GM12878 (cell line): ENCODE results near the gene AP4S1. TPM values are rescaled to one million over a fixed set of nuclear protein-coding genes. Genes with fewer than 3 reads are reported as not detected.

Experiments
- ATAC-seq: fragments of 200-7000 bp; cut with Tn5 transposase; 3 replicates; pipeline ENCODE4 v1.9.1; 2020; ENCODE audit warnings: mild to moderate bottlenecking, moderate library complexity
- BruUV-seq: library from RNA; stranded (reverse); fragments of 400-500 nt; replicated peaks from 2 replicates; lab custom pipeline; 2021; lab: Mats Ljungman, UMichigan
- CTCF ChIA-PET: fragments of 300-600 bp; sonication (Branson Sonifier 250); formaldehyde crosslinking; extraction: SDS; loops from one replicate; lab custom pipeline; 2021; ENCODE audit warnings: inconsistent platforms; lab: Yijun Ruan, JAX
- POLR2A ChIA-PET: fragments of 350-600 bp; formaldehyde crosslinking; extraction: SDS; loops from one replicate; lab custom pipeline; 2021; ENCODE audit warnings: inconsistent platforms; lab: Charles Lee
- RAD21 ChIA-PET: fragments of 300-600 bp; sonication (Branson Sonifier 250); formaldehyde crosslinking; loops from one replicate; lab custom pipeline; 2023; ENCODE audit warnings: antibody characterized with exemption; ENCODE audit not compliant: unreplicated experiment; lab: Charles Lee
- SMC1A ChIA-PET: fragments of 300-600 bp; sonication (Branson Sonifier 250); formaldehyde crosslinking; loops from one replicate; lab custom pipeline; 2023; ENCODE audit not compliant: unreplicated experiment, uncharacterized antibody; lab: Charles Lee
- DNase-seq: peaks from one replicate; pipeline ENCODE4 v3.0.0-alpha.2; 2011; ENCODE audit warnings: low read depth, low spot score
- FAIRE-seq: peaks from 3 replicates; lab custom pipeline; 2011; peaks lifted over from hg19 to GRCh38; lab: Jason Lieb, UNC
- H2AFZ ChIP-seq: 2 replicates; pipeline ENCODE4 v1.6.0; 2011; ENCODE audit warnings: low read depth, low read length, control low read depth; ENCODE audit not compliant: control insufficient read depth
- H3K27ac ChIP-seq: 2 replicates; pipeline ENCODE4 v1.5.1; 2011; ENCODE audit warnings: control low read depth; ENCODE audit not compliant: control insufficient read depth, insufficient read depth
- H3K27me3 ChIP-seq, 2 experiments: replicated peaks in 1 of 2; 2 replicates each; pipeline versions ENCODE4 v1.6.0 to v1.6.1; 2011; ENCODE audit warnings: low read length in 1 of 2; ENCODE audit not compliant: control insufficient read depth in 2 of 2, insufficient read depth in 2 of 2
- H3K36me3 ChIP-seq, 2 experiments: 2 replicates each; pipeline ENCODE4 v1.5.1; 2011; ENCODE audit warnings: low read length in 1 of 2; ENCODE audit not compliant: control insufficient read depth in 2 of 2, insufficient read depth in 2 of 2
- H3K4me1 ChIP-seq: 2 replicates; pipeline ENCODE4 v1.6.1; 2011; ENCODE audit warnings: mild to moderate bottlenecking, low read length, moderate library complexity, mixed read lengths; ENCODE audit not compliant: control insufficient read depth, insufficient read depth
- H3K4me2 ChIP-seq: 2 replicates; pipeline ENCODE4 v1.6.0; 2011; ENCODE audit warnings: control low read depth; ENCODE audit not compliant: control insufficient read depth, insufficient read depth
- H3K4me3 ChIP-seq: fragments of 200-600 bp; sonication (generic); 2 replicates; pipeline ENCODE4 v1.5.1; 2016
- H3K79me2 ChIP-seq: 2 replicates; pipeline ENCODE4 v1.6.0; 2011; ENCODE audit warnings: low read length; ENCODE audit not compliant: control insufficient read depth, insufficient read depth
- H3K9ac ChIP-seq: 2 replicates; pipeline ENCODE4 v1.8.0; 2011; ENCODE audit warnings: low read length, control low read depth, mixed read lengths; ENCODE audit not compliant: control insufficient read depth, insufficient read depth
- H3K9me3 ChIP-seq: replicated peaks from 3 replicates; pipeline ENCODE4 v1.5.1; 2011; ENCODE audit warnings: mild to moderate bottlenecking, low read length; ENCODE audit not compliant: control insufficient read depth, insufficient read depth
- H4K20me1 ChIP-seq: 2 replicates; pipeline ENCODE4 v1.6.0; 2011; ENCODE audit not compliant: control insufficient read depth, insufficient read depth
- BHLHE40 ChIP-seq, 2 experiments: fragments of 450-650 bp in 1 of 2; IDR thresholded peaks; 2 replicates each; pipeline ENCODE4 v1.6.1; 2011 to 2017; ENCODE audit warnings: low read depth in 2 of 2, borderline replicate concordance in 1 of 2, improper control_type of control experiment in 1 of 2, low read length in 1 of 2, mild to moderate bottlenecking in 1 of 2
- CBX3 ChIP-seq: fragments of 200-600 bp; sonication (generic); IDR thresholded peaks from 2 replicates; pipeline ENCODE4 v1.6.1; 2016; ENCODE audit warnings: low read depth, borderline replicate concordance
- KDM1A ChIP-seq: fragments of 200-600 bp; sonication (generic); IDR thresholded peaks from 2 replicates; pipeline ENCODE4 v1.6.1; 2016; ENCODE audit warnings: borderline replicate concordance
- NR2C1 ChIP-seq: fragments of 450-650 bp; IDR thresholded peaks from 2 replicates; pipeline ENCODE4 v1.6.1; 2017; ENCODE audit warnings: antibody characterized with exemption, mild to moderate bottlenecking, moderate library complexity
- PAX5 ChIP-seq: IDR thresholded peaks from 2 replicates; pipeline ENCODE4 v1.6.1; 2011; ENCODE audit warnings: low read depth, low read length, borderline replicate concordance
- PBX3 ChIP-seq: IDR thresholded peaks from 2 replicates; pipeline ENCODE4 v1.6.1; 2011; ENCODE audit warnings: mild to moderate bottlenecking, low read depth, low read length, moderate library complexity; ENCODE audit not compliant: insufficient replicate concordance
- POU2F2 ChIP-seq: IDR thresholded peaks from 3 replicates; pipeline ENCODE4 v1.6.1; 2011; ENCODE audit warnings: low read depth, mild to moderate bottlenecking, low read length, borderline replicate concordance
- RB1 ChIP-seq: fragments of 450-650 bp; formaldehyde crosslinking; IDR thresholded peaks from 2 replicates; pipeline ENCODE4 v1.6.1; 2017; ENCODE audit warnings: mild to moderate bottlenecking, borderline replicate concordance
- SMAD1 ChIP-seq: fragments of 450-650 bp; IDR thresholded peaks from 2 replicates; pipeline ENCODE4 v1.6.1; 2018; ENCODE audit warnings: mild to moderate bottlenecking, low read depth; ENCODE audit not compliant: partially characterized antibody
- SMC3 ChIP-seq: IDR thresholded peaks from 2 replicates; pipeline ENCODE4 v1.6.1; 2011; ENCODE audit warnings: low read length, improper control_type of control experiment, borderline replicate concordance
- SPI1 ChIP-seq: IDR thresholded peaks from 2 replicates; pipeline ENCODE4 v1.6.1; 2011; ENCODE audit warnings: low read depth, mild to moderate bottlenecking, low read length, moderate library complexity, borderline replicate concordance; ENCODE audit not compliant: insufficient read depth
- SUZ12 ChIP-seq: fragments of 200-600 bp; sonication (generic); IDR thresholded peaks from one replicate; pipeline ENCODE4 v1.6.1; 2018; ENCODE audit warnings: antibody characterized with exemption, mild to moderate bottlenecking; ENCODE audit not compliant: unreplicated experiment
- TARDBP ChIP-seq: IDR thresholded peaks from 2 replicates; pipeline ENCODE4 v1.6.1; 2016; ENCODE audit warnings: borderline replicate concordance
- ZBTB11 ChIP-seq: fragments of 450-650 bp; formaldehyde crosslinking; IDR thresholded peaks from 2 replicates; pipeline ENCODE4 v1.5.0; 2022; ENCODE audit warnings: mild to moderate bottlenecking, missing genetic modification characterization
- WGBS: methylation state at CpG from one replicate; pipeline ENCODE4 v1.1.6; 2016; ENCODE audit warnings: low lambda C conversion rate; ENCODE audit not compliant: insufficient replicate concordance, insufficient coverage; ENCODE audit errors: missing lambda C conversion rate; 5-methylcytosine and 5-hydroxymethylcytosine counted together
- in situ Hi-C: fragments of 300-500 bp; cut with MboI; formaldehyde crosslinking; loops from 9 replicates; pipeline ENCODE4 v1.14.3; 2018; ENCODE audit warnings: mixed read lengths
- intact Hi-C: fragments of 100-400 bp; cut with micrococcal nuclease; formaldehyde crosslinking; loops from one replicate; pipeline ENCODE4 v1.14.2; 2022; ENCODE audit not compliant: unreplicated experiment
- polyA plus RNA-seq, 11 experiments: library from polyadenylated mRNA; depleted of rRNA in 4 of 11; unstranded in 6 of 11; stranded (reverse) in 5 of 11; fragments of >200 nt; fragmentation: Nextera tagmentation in 4 of 11; fragmentation: Illumina TruSeq in 1 of 11; extraction: Ambion mirVana in 4 of 11; extraction: Trizol in 1 of 11; gene quantifications; 1 replicate in 1 of 11; 2 replicates in 10 of 11; pipeline versions ENCODE4 v1.2.1 to v1.2.3, GENCODE V29; 2011 to 2016; ENCODE audit warnings: inconsistent platforms in 2 of 11, missing spikeins in 2 of 11, low read depth in 1 of 11
- total RNA-seq, 4 experiments: library from RNA; depleted of rRNA in 3 of 4; stranded (reverse); fragments of >200 nt in 3 of 4; fragmentation: Illumina TruSeq in 1 of 4; extraction: Trizol in 1 of 4; gene quantifications; 2 replicates each; pipeline versions ENCODE4 v1.2.1 to v1.2.3, GENCODE V29; 2013 to 2021

The AP4S1 gene
- total and polyA plus RNA-seq, 10 of the 15 experiments (the other 5 are each of a cell fraction or from before 2014, with no cell fraction given), result 3.6 to 9.0 (median 5.7) TPM

GRCh38 chr14:31142455-31143087 lies 117.1 kb downstream of the AP4S1 start:
- intact Hi-C loops, result no loop called here
- Histone ChIP-seq H3K79me2 (no peaks in the 10 kb centered on the region), H3K4me3 (no peak overlapping the region), H2AFZ (no peak overlapping the region), H3K36me3 (peaks cover 4 to 27% of the 10 kb centered on the region in 2 experiments), H3K27me3 (no peaks in the 10 kb centered on the region), H3K27ac (no peak overlapping the region), H3K4me1 (no peaks in the 10 kb centered on the region), H3K9ac (no peak overlapping the region), H4K20me1 (no peaks in the 10 kb centered on the region), H3K9me3 (no peaks in the 10 kb centered on the region), H3K4me2 (no peak overlapping the region)
- no peak for DNase-seq
- peak; percentile 7 for FAIRE-seq
- in situ Hi-C loops, result no loop called here
- ChIA-PET POLR2A (no interaction called here), RAD21 (no interaction called here), CTCF (no interaction called here), SMC1A (no interaction called here)
- no TSS peak for BruUV-seq
- no peak for ATAC-seq
- 94% methylated on average over 11 of the region's 11 CpGs for WGBS
- TF ChIP-seq SPI1, result no peak
- TF ChIP-seq SUZ12, result no peak
- TF ChIP-seq BHLHE40 (IDR thresholded peaks at IDR 0.05; ENCODE audit: borderline replicate concordance in 1 of 2, low read depth in 2 of 2, low read length in 1 of 2), result no peak
- no peak for TF ChIP-seq POU2F2
- TF ChIP-seq PAX5, result no peak
- TF ChIP-seq KDM1A, result no peak
- no peak for TF ChIP-seq SMC3
- no peak for TF ChIP-seq NR2C1
- no peak for TF ChIP-seq CBX3
- no peak for TF ChIP-seq ZBTB11 (CRISPR knock-in tag)
- no peak for TF ChIP-seq PBX3
- TF ChIP-seq SMAD1, result no peak
- TF ChIP-seq RB1, result no peak
- TF ChIP-seq TARDBP, result no peak
